ENCODE results near the gene DNALI1. TPM values are rescaled to one million over a fixed set of nuclear protein-coding genes. Genes with fewer than 3 reads are reported as not detected.
"Not testable (repeated sequence)": the region's sequence is repeated elsewhere in the genome, so short reads cannot be mapped to it uniquely, and the experiment has no call there.

Gene DNALI1
- total RNA-seq, 1 donor, result 13.7 TPM

GRCh38 chr1:37570528-37571334, 14.0 kb downstream of the DNALI1 start:
- TF ChIP-seq CTCF (IDR thresholded peaks at IDR 0.05; ENCODE audit: insufficient read depth, low read length), result no peak
- no peak overlapping the region for H3K4me3 ChIP-seq (ENCODE audit: low read depth, low read length)
- DNase-seq (ENCODE audit: low read depth), result no peak

- no peak overlapping the region for H3K4me3 ChIP-seq (ENCODE audit: low read depth, low read length)
- no peak for TF ChIP-seq CTCF (IDR thresholded peaks at IDR 0.05; ENCODE audit: insufficient read depth, low read length)
- DNase-seq (ENCODE audit: low read depth), result peak; percentile 84
These were observed 18.2 kb downstream of the DNALI1 start for GRCh38 chr1:37574834-37575480.

DNA sequence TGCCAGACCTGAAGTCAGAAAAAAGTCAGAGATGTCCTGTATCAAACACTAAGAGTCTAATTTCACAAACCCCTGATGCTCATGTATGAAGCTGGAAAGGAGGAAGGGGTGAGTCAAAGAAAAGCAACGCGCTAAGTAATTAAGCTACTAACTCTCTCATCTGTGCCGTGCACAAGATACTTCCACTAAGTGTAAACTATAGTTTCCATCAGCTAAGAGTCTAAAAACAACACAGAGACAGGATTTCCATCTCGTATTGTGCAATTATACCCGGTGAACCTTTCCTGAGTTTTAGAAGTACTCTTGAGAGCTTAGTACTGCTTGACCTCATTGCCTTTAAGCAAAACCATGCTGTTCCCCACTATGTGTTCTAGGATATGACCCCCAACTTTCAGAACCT, 19.0 kb downstream of the DNALI1 start:
- no peak for TF ChIP-seq CTCF (IDR thresholded peaks at IDR 0.05; ENCODE audit: insufficient read depth, low read length)

GRCh38 chr1:37584544-37584943, 27.8 kb downstream of the DNALI1 start:
- not testable (repeated sequence) for H3K4me3 ChIP-seq (ENCODE audit: low read depth, low read length); DNase-seq (ENCODE audit: low read depth)

More for the DNA sequence above, 19.0 kb downstream of the DNALI1 start:
- H3K4me3 ChIP-seq (ENCODE audit: low read depth, low read length), result no peak overlapping the region
- DNase-seq (ENCODE audit: low read depth), result peak; percentile 15

DNA sequence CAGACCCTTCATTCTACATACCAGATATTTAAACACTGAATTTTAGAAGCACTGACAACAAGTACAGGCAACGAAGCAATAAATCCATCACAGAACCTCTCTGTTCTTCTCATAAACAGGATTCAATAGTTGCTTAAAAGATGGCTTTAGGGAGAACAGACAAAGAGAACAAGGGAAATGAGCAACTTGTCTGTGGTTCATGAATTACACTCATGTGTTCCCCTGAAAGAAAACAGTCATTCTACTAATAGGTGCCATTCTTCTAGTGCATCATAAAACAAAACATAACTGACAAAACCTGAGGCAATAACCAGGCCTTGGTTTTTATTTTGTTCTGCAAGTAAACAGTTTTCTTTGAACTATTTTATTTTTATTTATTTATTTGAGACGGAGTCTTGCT, 32.2 kb downstream of the DNALI1 start:
- TF ChIP-seq CTCF (IDR thresholded peaks at IDR 0.05; ENCODE audit: insufficient read depth, low read length), result no peak
- DNase-seq (ENCODE audit: low read depth), result no peak
- no peak overlapping the region for H3K4me3 ChIP-seq (ENCODE audit: low read depth, low read length)

DNA sequence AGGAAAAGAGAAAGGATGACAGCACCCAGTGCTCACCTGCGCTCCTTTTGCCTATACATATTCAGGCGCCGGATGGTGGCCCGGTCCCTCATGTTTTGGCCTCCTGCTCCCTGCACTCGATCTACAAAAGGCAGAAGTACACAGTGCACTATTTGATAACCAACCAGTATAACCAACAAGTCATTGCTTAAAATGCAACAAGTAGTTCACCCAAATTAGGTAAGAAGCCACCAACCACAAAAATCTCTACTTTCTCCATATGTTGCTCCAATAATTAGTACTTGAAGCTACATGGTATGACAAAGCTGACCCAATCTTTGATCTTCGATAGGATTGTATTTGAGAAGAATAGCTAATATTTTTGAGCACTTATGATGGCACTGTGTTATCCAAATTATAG, 37.0 kb downstream of the DNALI1 start:
- TF ChIP-seq CTCF (IDR thresholded peaks at IDR 0.05; ENCODE audit: insufficient read depth, low read length), result no peak
- no peak for DNase-seq (ENCODE audit: low read depth)
- no peak overlapping the region for H3K4me3 ChIP-seq (ENCODE audit: low read depth, low read length)

DNA sequence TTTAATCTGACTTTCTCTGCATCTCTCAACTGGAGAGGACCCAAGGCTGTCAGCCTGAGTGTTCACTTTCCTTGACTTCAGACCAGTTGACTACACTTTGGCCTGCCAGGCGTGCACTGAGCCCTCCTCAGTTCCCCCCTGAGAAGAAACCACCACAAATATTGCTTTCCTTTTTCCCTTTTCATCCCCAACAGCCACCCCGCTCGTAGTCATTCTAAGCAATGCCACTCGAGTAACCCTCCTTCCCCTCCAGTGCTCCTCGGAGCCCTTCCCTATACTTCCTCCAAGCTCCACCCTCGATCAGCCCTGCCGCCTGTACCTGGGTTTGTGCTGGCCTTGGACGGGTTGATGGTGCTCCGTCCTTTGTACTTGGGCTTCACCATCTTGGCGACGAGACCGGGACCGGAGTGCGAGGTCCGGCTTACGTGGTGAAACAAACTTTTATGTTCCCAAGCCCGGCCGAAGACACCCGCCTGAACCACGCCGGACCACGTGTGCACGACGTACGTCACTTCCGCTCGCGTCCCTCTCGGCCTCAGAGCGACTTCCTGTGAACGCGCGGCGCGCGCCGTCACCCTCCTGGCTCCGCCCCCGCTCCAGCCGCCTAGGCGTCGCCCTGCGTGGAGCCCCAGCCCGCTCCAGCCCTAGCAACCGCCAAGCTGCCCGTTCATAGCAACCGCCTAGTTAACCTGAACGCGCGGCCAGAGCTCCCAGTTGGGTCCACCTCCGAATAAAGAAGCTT, 38.9 kb downstream of the DNALI1 start, which contains the start of gene GNL2:
Gene GNL2 (minus strand): TSS at position 498 of the 742 bp plus-strand sequence. CDS start 115 bp downstream, at position 383.
- H3K4me3 ChIP-seq (ENCODE audit: low read depth, low read length), result peak within 1 kb of the TSS; percentile 99
- peak; percentile 94 for DNase-seq (ENCODE audit: low read depth)
- no peak for TF ChIP-seq CTCF (IDR thresholded peaks at IDR 0.05; ENCODE audit: insufficient read depth, low read length)
